Erythroblast (primary cell): ENCODE data around the gene SPSB4.
"Not testable (repeated sequence)": the region's sequence is repeated elsewhere in the genome, so short reads cannot be mapped to it uniquely, and the experiment has no call there.

Experiments used
- DNase-seq, 2 experiments: peaks; one replicate each; lab custom pipeline; 2025; lab: John Stamatoyannopoulos, UW
- GATA1 ChIP-seq: IDR thresholded peaks from 2 replicates; pipeline ENCODE4 v1.6.1; 2011; ENCODE audit warnings: low read depth, mild to moderate bottlenecking, control low read depth, low read length, moderate library complexity
- POLR2A ChIP-seq: IDR thresholded peaks from 2 replicates; pipeline ENCODE4 v1.6.1; 2011; ENCODE audit warnings: mild to moderate bottlenecking, low read length

SPSB4 gene

GRCh38 chr3:141115789-141116541 lies 64.8 kb downstream of the SPSB4 start:
- DNase-seq, result no peak
- TF ChIP-seq POLR2A (no peak), GATA1 (no peak)

GRCh38 chr3:141116721-141117120 lies 65.6 kb downstream of the SPSB4 start:
- TF ChIP-seq POLR2A (no peak), GATA1 (no peak)
- DNase-seq, result no peak

GRCh38 chr3:141117982-141118381 lies 66.8 kb downstream of the SPSB4 start:
- not testable (repeated sequence) for DNase-seq

- TF ChIP-seq POLR2A (no peak), GATA1 (no peak)
- no peak for DNase-seq
Observed at GRCh38 chr3:141122455-141123030, 71.4 kb downstream of the SPSB4 start.

- DNase-seq, result no peak
Observed at GRCh38 chr3:141123677-141124410, 72.7 kb downstream of the SPSB4 start.

GRCh38 chr3:141124715-141125114 lies 73.6 kb downstream of the SPSB4 start:
- DNase-seq, result no peak
- TF ChIP-seq POLR2A (no peak), GATA1 (no peak)

More at GRCh38 chr3:141123677-141124410, 72.7 kb downstream of the SPSB4 start:
- TF ChIP-seq GATA1 (no peak), POLR2A (no peak)

GRCh38 chr3:141125351-141125750 lies 74.2 kb downstream of the SPSB4 start:
- DNase-seq, result no peak
- TF ChIP-seq POLR2A (no peak), GATA1 (no peak)

GRCh38 chr3:141126661-141127343 lies 75.7 kb downstream of the SPSB4 start:
- TF ChIP-seq GATA1, result no peak
- no peak for TF ChIP-seq POLR2A
- DNase-seq, result no peak

- DNase-seq, result no peak
- no peak for TF ChIP-seq POLR2A
Observed at GRCh38 chr3:141127344-141128125, 76.4 kb downstream of the SPSB4 start.

- DNase-seq, result no peak
Observed at GRCh38 chr3:141128126-141128777, 77.1 kb downstream of the SPSB4 start.

GRCh38 chr3:141129049-141129448 lies 77.9 kb downstream of the SPSB4 start:
- TF ChIP-seq POLR2A, result no peak
- no peak for TF ChIP-seq GATA1
- no peak for DNase-seq

More at GRCh38 chr3:141128126-141128777, 77.1 kb downstream of the SPSB4 start:
- TF ChIP-seq POLR2A (no peak), GATA1 (no peak)

GRCh38 chr3:141129541-141130011 lies 78.4 kb downstream of the SPSB4 start:
- no peak for DNase-seq
- TF ChIP-seq POLR2A (no peak), GATA1 (no peak)
